Karpas-422 (cell line): Measurements from ENCODE around the gene RDH8. TPM values are rescaled to one million over a fixed set of nuclear protein-coding genes. Genes with fewer than 3 reads are reported as not detected.
"Not testable (repeated sequence)": the region's sequence is repeated elsewhere in the genome, so short reads cannot be mapped to it uniquely, and the experiment has no call there.

Experiments used
- DNase-seq: peaks from one replicate; pipeline ENCODE4 v3.0.0-alpha.2; 2015
- H2AFZ ChIP-seq: fragments of 200-600 bp; sonication (generic); 2 replicates; pipeline ENCODE4 v1.6.1; 2014; ENCODE audit warnings: antibody characterized with exemption, low read length, mixed read lengths
- H3K27ac ChIP-seq: fragments of 200-600 bp; sonication (generic); 2 replicates; pipeline ENCODE4 v1.5.1; 2014; ENCODE audit warnings: mild to moderate bottlenecking, low read length, moderate library complexity
- H3K27me3 ChIP-seq: fragments of 200-600 bp; sonication (generic); 2 replicates; pipeline ENCODE4 v1.6.1; 2014; ENCODE audit warnings: low read length, mixed read lengths
- H3K36me3 ChIP-seq: fragments of 200-600 bp; sonication (generic); 2 replicates; pipeline ENCODE4 v1.6.1; 2014; ENCODE audit warnings: low read length, mixed read lengths; ENCODE audit not compliant: insufficient read depth
- H3K4me1 ChIP-seq: fragments of 200-600 bp; sonication (generic); 2 replicates; pipeline ENCODE4 v1.6.1; 2014; ENCODE audit warnings: mild to moderate bottlenecking, low read length, mixed read lengths
- H3K4me2 ChIP-seq: fragments of 200-600 bp; sonication (generic); 2 replicates; pipeline ENCODE4 v1.6.1; 2014; ENCODE audit warnings: low read length, low read depth, mild to moderate bottlenecking; ENCODE audit not compliant: poor library complexity, severe bottlenecking
- H3K4me3 ChIP-seq: fragments of 200-600 bp; sonication (generic); 2 replicates; pipeline ENCODE4 v1.5.1; 2014; ENCODE audit warnings: mild to moderate bottlenecking, antibody characterized with exemption, low read length, mixed read lengths
- H3K79me2 ChIP-seq: fragments of 200-600 bp; sonication (generic); 2 replicates; pipeline ENCODE4 v1.6.1; 2014; ENCODE audit warnings: mild to moderate bottlenecking, low read length, mixed read lengths
- H3K9ac ChIP-seq: fragments of 200-600 bp; sonication (generic); 2 replicates; pipeline ENCODE4 v1.6.0; 2014; ENCODE audit warnings: low read length
- H3K9me2 ChIP-seq: fragments of 200-600 bp; sonication (generic), shearing (Covaris generic); replicated peaks from 2 replicates; pipeline ENCODE4 v1.6.0; 2014; ENCODE audit warnings: mild to moderate bottlenecking, low read length, moderate library complexity; ENCODE audit not compliant: insufficient read depth
- H3K9me3 ChIP-seq: fragments of 300-700, 200-600 bp; sonication (generic); 2 replicates; pipeline ENCODE4 v1.6.1; 2014; ENCODE audit warnings: low read length, mixed read lengths
- H4K20me1 ChIP-seq: fragments of 200-600 bp; sonication (generic); 2 replicates; pipeline ENCODE4 v1.6.1; 2014; ENCODE audit warnings: mild to moderate bottlenecking, antibody characterized with exemption, low read length, low read depth; ENCODE audit not compliant: insufficient read depth
- total RNA-seq: library from RNA; depleted of rRNA; stranded (reverse); fragments of >200 nt; shearing (Covaris generic); gene quantifications from 2 replicates; pipeline ENCODE4 v1.2.3, GENCODE V29; 2014; ENCODE audit warnings: low replicate concordance

RDH8 gene
- total RNA-seq, 1 experiment from 2014 or later = not detected

- Histone ChIP-seq H3K9me2 (no peaks in the 10 kb centered on the region), H3K9me3 (no peaks in the 10 kb centered on the region), H3K27me3 (no peaks in the 10 kb centered on the region), H3K4me2 (no peak overlapping the region), H3K4me1 (no peaks in the 10 kb centered on the region), H3K79me2 (no peaks in the 10 kb centered on the region), H3K4me3 (no peak overlapping the region), H2AFZ (no peak overlapping the region), H3K36me3 (no peaks in the 10 kb centered on the region), H3K9ac (no peak overlapping the region), H4K20me1 (no peaks in the 10 kb centered on the region), H3K27ac (no peak overlapping the region)
- DNase-seq = no peak
Observed at GRCh38 chr19:10019246-10019645, 6.0 kb downstream of the RDH8 start.

GRCh38 chr19:10020851-10021250 lies 7.6 kb downstream of the RDH8 start:
- H3K9me3 ChIP-seq = no peaks in the 10 kb centered on the region
- H3K79me2 ChIP-seq = no peaks in the 10 kb centered on the region
- no peaks in the 10 kb centered on the region for H3K9me2 ChIP-seq
- no peak overlapping the region for H2AFZ ChIP-seq
- H3K4me2 ChIP-seq = no peak overlapping the region
- H3K27me3 ChIP-seq = 0 out of 2 replicates have a peak, but pooled peaks cover 3% of the 10 kb centered on the region
- H3K4me3 ChIP-seq = no peak overlapping the region
- H3K36me3 ChIP-seq = no peaks in the 10 kb centered on the region
- H4K20me1 ChIP-seq = no peaks in the 10 kb centered on the region
- no peak overlapping the region for H3K9ac ChIP-seq
- DNase-seq = no peak
- H3K27ac ChIP-seq = no peak overlapping the region
- no peaks in the 10 kb centered on the region for H3K4me1 ChIP-seq

GRCh38 chr19:10021446-10021845 lies 8.2 kb downstream of the RDH8 start:
- no peak for DNase-seq
- H3K27me3 ChIP-seq = 0 out of 2 replicates have a peak, but pooled peaks cover 3% of the 10 kb centered on the region
- no peaks in the 10 kb centered on the region for H3K9me2 ChIP-seq
- H3K4me2 ChIP-seq = no peak overlapping the region
- no peaks in the 10 kb centered on the region for H4K20me1 ChIP-seq
- H3K36me3 ChIP-seq = no peaks in the 10 kb centered on the region
- H3K9me3 ChIP-seq = no peaks in the 10 kb centered on the region
- no peaks in the 10 kb centered on the region for H3K79me2 ChIP-seq
- H3K27ac ChIP-seq = no peak overlapping the region
- H3K9ac ChIP-seq = no peak overlapping the region
- no peak overlapping the region for H3K4me3 ChIP-seq
- H2AFZ ChIP-seq = no peak overlapping the region
- no peaks in the 10 kb centered on the region for H3K4me1 ChIP-seq

- no peaks in the 10 kb centered on the region for H3K9me3 ChIP-seq
- H3K4me3 ChIP-seq = no peak overlapping the region
- no peaks in the 10 kb centered on the region for H3K9me2 ChIP-seq
- H3K79me2 ChIP-seq = no peaks in the 10 kb centered on the region
- no peak overlapping the region for H3K9ac ChIP-seq
- 0 out of 2 replicates have a peak, but pooled peaks cover 3% of the 10 kb centered on the region for H3K27me3 ChIP-seq
- H2AFZ ChIP-seq = no peak overlapping the region
- no peaks in the 10 kb centered on the region for H3K4me1 ChIP-seq
- H4K20me1 ChIP-seq = no peaks in the 10 kb centered on the region
- H3K36me3 ChIP-seq = no peaks in the 10 kb centered on the region
- no peak for DNase-seq
- no peak overlapping the region for H3K27ac ChIP-seq
- no peak overlapping the region for H3K4me2 ChIP-seq
Observed at GRCh38 chr19:10021863-10022262, 8.6 kb downstream of the RDH8 start.

DNA sequence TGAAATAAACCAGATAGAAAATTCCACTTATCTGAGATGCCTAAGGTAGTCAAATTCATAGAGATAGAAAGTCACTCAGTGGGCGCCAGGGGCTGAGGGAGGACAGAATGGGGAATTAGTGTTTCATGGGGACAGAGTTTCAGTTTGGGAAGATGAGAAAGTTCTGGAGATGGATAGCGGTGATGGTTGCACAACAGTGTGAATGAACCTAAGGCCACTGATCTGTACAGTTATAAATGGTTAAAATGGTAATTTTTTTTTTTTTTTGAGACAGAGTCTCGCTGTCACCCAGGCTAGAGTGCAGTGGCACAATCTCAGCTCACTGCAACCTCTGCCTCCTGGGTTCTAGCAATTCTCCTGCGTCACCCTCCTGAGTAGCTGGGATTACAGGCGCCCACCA lies 9.8 kb downstream of the RDH8 start:
- H3K4me3 ChIP-seq, H3K79me2 ChIP-seq, H4K20me1 ChIP-seq, H3K4me1 ChIP-seq, H3K27me3 ChIP-seq, H3K36me3 ChIP-seq, H3K9ac ChIP-seq, H3K4me2 ChIP-seq, H3K9me2 ChIP-seq, H3K27ac ChIP-seq, H3K9me3 ChIP-seq, DNase-seq, H2AFZ ChIP-seq: not testable (repeated sequence)

GRCh38 chr19:10026744-10027143 lies 13.5 kb downstream of the RDH8 start:
- Histone ChIP-seq H4K20me1 (no peaks in the 10 kb centered on the region), H2AFZ (no peak overlapping the region)
- DNase-seq = no peak

GRCh38 chr19:10027158-10027997 lies 14.1 kb downstream of the RDH8 start:
- H3K4me3 ChIP-seq = no peak overlapping the region
- 0 out of 2 replicates have a peak, but pooled peaks cover 3% of the 10 kb centered on the region for H3K27me3 ChIP-seq
- no peaks in the 10 kb centered on the region for H3K9me3 ChIP-seq
- H3K36me3 ChIP-seq = no peaks in the 10 kb centered on the region
- no peaks in the 10 kb centered on the region for H4K20me1 ChIP-seq
- no peak overlapping the region for H3K9ac ChIP-seq
- H3K4me1 ChIP-seq = 0 out of 2 replicates have a peak, but pooled peaks cover 3% of the 10 kb centered on the region
- H2AFZ ChIP-seq = no peak overlapping the region
- peak; percentile 93 for DNase-seq
- H3K9me2 ChIP-seq = no peaks in the 10 kb centered on the region
- no peak overlapping the region for H3K27ac ChIP-seq
- H3K4me2 ChIP-seq = no peak overlapping the region
- no peaks in the 10 kb centered on the region for H3K79me2 ChIP-seq

More at GRCh38 chr19:10026744-10027143, 13.5 kb downstream of the RDH8 start:
- Histone ChIP-seq H3K79me2 (no peaks in the 10 kb centered on the region), H3K9me2 (no peaks in the 10 kb centered on the region), H3K4me2 (no peak overlapping the region), H3K9me3 (no peaks in the 10 kb centered on the region), H3K9ac (no peak overlapping the region), H3K4me1 (0 out of 2 replicates have a peak, but pooled peaks cover 3% of the 10 kb centered on the region), H3K27me3 (0 out of 2 replicates have a peak, but pooled peaks cover 3% of the 10 kb centered on the region), H3K4me3 (no peak overlapping the region), H3K27ac (no peak overlapping the region), H3K36me3 (no peaks in the 10 kb centered on the region)

GRCh38 chr19:10033614-10034013 lies 20.3 kb downstream of the RDH8 start:
- Histone ChIP-seq H3K27me3 (no peaks in the 10 kb centered on the region), H3K4me2 (no peak overlapping the region), H3K27ac (no peak overlapping the region), H3K9me2 (no peaks in the 10 kb centered on the region), H3K79me2 (no peaks in the 10 kb centered on the region), H3K9ac (no peak overlapping the region), H4K20me1 (no peaks in the 10 kb centered on the region), H3K4me3 (no peak overlapping the region), H2AFZ (no peak overlapping the region), H3K9me3 (no peaks in the 10 kb centered on the region), H3K36me3 (no peaks in the 10 kb centered on the region), H3K4me1 (no peaks in the 10 kb centered on the region)
- DNase-seq = no peak
